Measurements from ENCODE around the gene PRELID3B. TPM values are rescaled to one million over a fixed set of nuclear protein-coding genes. Genes with fewer than 3 reads are reported as not detected.

PRELID3B gene
- total RNA-seq, 3 donors from 2014 or later (not counting 1 experiment from before 2014, with no cell fraction given): 49.3 to 51.6 (median 51.4) TPM

DNA sequence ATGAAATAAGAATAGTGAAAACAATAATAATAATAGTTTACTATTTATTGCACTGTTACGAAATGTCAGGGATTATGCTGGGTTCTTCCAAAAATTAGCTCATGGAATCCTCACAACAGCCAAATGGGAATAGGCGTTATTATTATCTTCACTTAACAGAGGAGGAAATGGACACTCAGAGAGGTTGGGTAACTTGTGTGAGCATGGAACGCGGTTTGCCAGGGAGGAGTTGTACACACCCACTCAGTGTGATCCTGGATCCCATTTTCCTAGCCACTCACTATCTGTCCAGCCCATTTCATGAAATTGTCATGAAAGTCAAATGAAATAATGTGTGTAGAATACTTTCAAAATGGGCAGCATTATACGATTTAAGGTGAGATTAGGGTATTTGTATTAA lies 56.9 kb downstream of the PRELID3B start:
- TF ChIP-seq, protein P1, sequence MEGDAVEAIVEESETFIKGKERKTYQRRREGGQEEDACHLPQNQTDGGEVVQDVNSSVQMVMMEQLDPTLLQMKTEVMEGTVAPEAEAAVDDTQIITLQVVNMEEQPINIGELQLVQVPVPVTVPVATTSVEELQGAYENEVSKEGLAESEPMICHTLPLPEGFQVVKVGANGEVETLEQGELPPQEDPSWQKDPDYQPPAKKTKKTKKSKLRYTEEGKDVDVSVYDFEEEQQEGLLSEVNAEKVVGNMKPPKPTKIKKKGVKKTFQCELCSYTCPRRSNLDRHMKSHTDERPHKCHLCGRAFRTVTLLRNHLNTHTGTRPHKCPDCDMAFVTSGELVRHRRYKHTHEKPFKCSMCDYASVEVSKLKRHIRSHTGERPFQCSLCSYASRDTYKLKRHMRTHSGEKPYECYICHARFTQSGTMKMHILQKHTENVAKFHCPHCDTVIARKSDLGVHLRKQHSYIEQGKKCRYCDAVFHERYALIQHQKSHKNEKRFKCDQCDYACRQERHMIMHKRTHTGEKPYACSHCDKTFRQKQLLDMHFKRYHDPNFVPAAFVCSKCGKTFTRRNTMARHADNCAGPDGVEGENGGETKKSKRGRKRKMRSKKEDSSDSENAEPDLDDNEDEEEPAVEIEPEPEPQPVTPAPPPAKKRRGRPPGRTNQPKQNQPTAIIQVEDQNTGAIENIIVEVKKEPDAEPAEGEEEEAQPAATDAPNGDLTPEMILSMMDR (IDR thresholded peaks at IDR 0.05): no peak
- Mint-ChIP-seq H3K36me3 (peaks cover 23% of the 10 kb centered on the region), H3K9me3 (no peaks in the 10 kb centered on the region), H3K27me3 (ENCODE audit: low read depth in 2 of 2) (no peaks in the 10 kb centered on the region), H3K4me3 (no peak overlapping the region), H3K27ac (no peak overlapping the region), H3K4me1 (peaks cover 27 to 29% of the 10 kb centered on the region in 2 donors)
- Histone ChIP-seq H3K27ac (ENCODE audit: low read length) (no peak overlapping the region), H3K4me3 (ENCODE audit: low read length) (no peak overlapping the region), H3K27me3 (ENCODE audit: control insufficient read depth, insufficient read depth, low read length) (no peaks in the 10 kb centered on the region), H3K4me1 (ENCODE audit: control insufficient read depth, insufficient read depth, low read length) (peaks cover 29% of the 10 kb centered on the region), H3K9me3 (ENCODE audit: control insufficient read depth, insufficient read depth, low read length) (no peaks in the 10 kb centered on the region), H3K36me3 (ENCODE audit: control insufficient read depth, insufficient read depth, low read length) (peaks cover 44% of the 10 kb centered on the region)
- intact Hi-C loops (cut with micrococcal nuclease): no loop called here
- DNase-seq (no peak), ATAC-seq (no peak)
- WGBS (ENCODE audit: insufficient coverage): 93% methylated on average over 4 of the region's 5 CpGs

DNA sequence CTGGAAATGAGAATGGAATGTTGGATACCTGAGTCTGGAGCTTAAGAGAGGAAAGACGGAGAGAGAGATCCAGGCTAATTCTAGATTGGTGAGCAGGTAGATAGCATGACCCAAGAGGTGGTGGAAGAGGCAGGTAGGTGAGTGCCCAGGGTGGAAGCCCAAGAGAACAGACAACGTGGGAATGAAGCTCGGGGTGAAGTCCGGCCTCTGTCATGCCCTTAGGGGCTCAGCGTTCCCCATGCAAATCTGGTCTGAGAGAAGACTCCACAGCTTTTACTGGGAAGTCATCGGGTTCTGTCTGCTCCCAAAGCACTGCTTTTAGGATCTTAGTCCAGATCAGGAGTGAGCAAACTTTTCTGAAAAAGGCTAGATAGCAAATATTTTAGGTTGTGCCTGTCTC lies 57.9 kb downstream of the PRELID3B start:
- TF ChIP-seq, protein P1 (IDR thresholded peaks at IDR 0.05): no peak
- no peak overlapping the region for H3K4me3 Mint-ChIP-seq
- H3K36me3 Mint-ChIP-seq: peaks cover 23% of the 10 kb centered on the region
- intact Hi-C loops (cut with micrococcal nuclease): loop anchor here (5.0 kb wide), 2 partner anchors 77 to 677 kb away; partner anchors contain the start of gene RAB22A
- Histone ChIP-seq H3K27ac (ENCODE audit: low read length) (no peak overlapping the region), H3K4me1 (ENCODE audit: control insufficient read depth, insufficient read depth, low read length) (peaks cover 33% of the 10 kb centered on the region), H3K4me3 (ENCODE audit: low read length) (no peak overlapping the region), H3K9me3 (ENCODE audit: control insufficient read depth, insufficient read depth, low read length) (no peaks in the 10 kb centered on the region), H3K27me3 (ENCODE audit: control insufficient read depth, insufficient read depth, low read length) (no peaks in the 10 kb centered on the region), H3K36me3 (ENCODE audit: control insufficient read depth, insufficient read depth, low read length) (peaks cover 36% of the 10 kb centered on the region)
- H3K27ac Mint-ChIP-seq: peak overlapping the region in 1 of 2 donors; percentile 41
- no peaks in the 10 kb centered on the region for H3K27me3 Mint-ChIP-seq (ENCODE audit: low read depth in 2 of 2)
- ATAC-seq: no peak
- DNase-seq: no peak
- peaks cover 27 to 29% of the 10 kb centered on the region in 2 donors for H3K4me1 Mint-ChIP-seq
- no peaks in the 10 kb centered on the region for H3K9me3 Mint-ChIP-seq
- WGBS (ENCODE audit: insufficient coverage): 95% methylated on average over 6 of the region's 6 CpGs

Other genes with a start within 250 kb of the PRELID3B start
- gene GNAS-AS1, start 191.9 kb downstream of the PRELID3B start, total RNA-seq: under 1 TPM in 2 of 3 donors, not detected in 1; 0.60 to 0.66 TPM
- gene GNAS, start 190.1 kb downstream of the PRELID3B start, total RNA-seq: 100 to 1,000 TPM; 530 to 823 (median 582) TPM
- 100 to 1,000 TPM in 1 of 3 donors, 10 to 100 TPM in 2; 75.7 to 105 (median 92.6) TPM for gene NELFCD, start 61.5 kb downstream of the PRELID3B start, total RNA-seq
- gene CTSZ, start 35.5 kb downstream of the PRELID3B start, total RNA-seq: 10 to 100 TPM; 30.5 to 52.5 (median 42.3) TPM
- gene TUBB1, start 23.4 kb downstream of the PRELID3B start, total RNA-seq: 10 to 100 TPM in 2 of 3 donors, 1 to 10 TPM in 1; 4.3 to 46.9 (median 18.8) TPM
- 10 to 100 TPM; 45.9 to 58.0 (median 50.8) TPM for gene ATP5F1E, start 10.5 kb downstream of the PRELID3B start, total RNA-seq
- gene ZNF831, start 121.0 kb upstream of the PRELID3B start, total RNA-seq: 10 to 100 TPM; 24.8 to 42.0 (median 40.2) TPM

Measured in natural killer cell (primary cell).